ENCODE measurements around the gene ARFGEF3.

ARFGEF3 gene

DNA sequence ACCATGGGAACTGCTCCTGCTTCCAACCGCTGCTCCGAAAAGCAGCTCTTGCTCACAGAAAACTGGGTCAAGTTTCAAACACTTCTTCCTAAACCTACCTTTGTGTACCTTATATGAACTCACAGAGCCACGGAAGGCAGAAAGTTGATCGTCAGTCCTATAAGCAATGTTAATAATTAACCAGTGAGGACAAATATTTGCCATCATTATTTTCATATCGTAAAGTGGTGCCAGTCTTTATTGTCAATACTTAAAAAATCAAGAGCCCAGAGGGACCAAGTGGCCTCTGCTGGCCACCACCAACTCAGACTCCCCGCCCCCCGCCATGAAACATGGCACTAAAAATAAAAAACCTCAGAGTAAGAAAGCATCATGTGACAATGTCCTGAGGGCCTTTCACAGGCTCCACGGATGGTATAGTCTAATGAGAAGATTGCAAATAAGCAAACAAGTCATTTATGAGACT is 65.6 kb downstream of the ARFGEF3 start:
- Histone ChIP-seq H3K9me3 (ENCODE audit: control insufficient read depth, insufficient read depth, low read depth, low read length) (no peaks in the 10 kb centered on the region), H3K27ac (ENCODE audit: extremely low read depth, low read depth, low read length) (no peak overlapping the region), H3K36me3 (ENCODE audit: control insufficient read depth in 2 of 2, insufficient read depth in 1 of 2, low read length in 2 of 2) (no peaks in the 10 kb centered on the region), H3K4me1 (ENCODE audit: control insufficient read depth, insufficient read depth, low read length) (peaks cover 15% of the 10 kb centered on the region), H3K4me3 (ENCODE audit: low read depth, low read length) (no peak overlapping the region)
- CTCF ChIA-PET = interaction anchor here (0.6 kb wide), 1 partner anchor 119 kb away, joined by 3 read pairs; no protein-coding TSS in a partner anchor
- TF ChIP-seq GFI1B (tag by site-specific recombination; IDR thresholded peaks at IDR 0.05) = no peak
- 0 out of 2 replicates have a peak, but pooled peaks have one; percentile 18 for TF ChIP-seq TRIM28 (IDR thresholded peaks at IDR 0.05; ENCODE audit: borderline replicate concordance, low read length)
- POLR2A ChIA-PET = no interaction called here

DNA sequence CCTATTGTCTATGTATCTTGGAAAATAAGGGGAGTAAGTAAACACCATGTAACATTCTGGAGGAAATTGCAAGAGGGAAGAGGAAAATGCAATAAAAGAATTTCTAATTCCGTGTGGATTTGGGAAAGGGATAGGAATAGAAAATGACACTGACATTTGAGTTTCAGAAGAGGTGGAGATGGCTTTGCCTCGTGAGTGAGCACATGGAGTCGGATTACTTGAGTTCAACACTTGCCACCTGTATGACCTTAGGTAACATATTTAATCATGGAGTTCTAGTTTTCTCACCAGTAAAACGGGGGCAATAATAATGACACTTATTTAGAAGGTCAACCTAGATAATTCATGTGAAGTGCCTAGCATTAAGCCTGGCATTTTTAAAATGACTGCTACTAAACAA is 67.3 kb downstream of the ARFGEF3 start:
- Histone ChIP-seq H3K9me3 (ENCODE audit: control insufficient read depth, insufficient read depth, low read depth, low read length) (no peaks in the 10 kb centered on the region), H3K4me1 (ENCODE audit: control insufficient read depth, insufficient read depth, low read length) (peaks cover 15% of the 10 kb centered on the region)
- CTCF ChIA-PET = no interaction called here

DNA sequence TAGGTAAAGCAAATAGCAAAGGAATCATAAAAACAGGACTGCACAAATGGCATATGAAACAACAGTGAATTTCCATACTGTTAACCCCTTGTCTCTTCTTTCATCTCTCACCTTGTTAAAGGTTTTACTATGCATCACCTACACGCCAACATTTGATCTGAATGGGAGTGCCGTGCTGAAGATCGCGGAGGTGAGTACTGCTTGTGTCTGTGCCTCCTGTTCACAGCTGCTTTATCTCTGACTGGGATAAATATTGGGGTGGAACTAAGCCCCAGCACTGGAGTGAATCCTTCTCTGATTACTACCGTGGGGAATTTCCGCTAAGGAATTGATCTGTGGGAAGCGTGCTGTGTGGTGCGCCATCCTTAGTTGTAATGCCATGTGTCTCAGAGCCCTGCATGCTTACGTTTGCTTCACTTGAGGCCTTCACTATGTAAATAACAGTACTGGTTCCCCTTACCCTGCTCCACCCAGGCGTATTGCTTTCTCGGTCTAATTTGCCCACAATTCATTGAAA is 68.0 kb downstream of the ARFGEF3 start:
- no peaks in the 10 kb centered on the region for H3K36me3 ChIP-seq (ENCODE audit: control insufficient read depth in 2 of 2, insufficient read depth in 1 of 2, low read length in 2 of 2)
- ChIA-PET CTCF (interaction anchor here (0.6 kb wide), 1 partner anchor 119 kb away, joined by 3 read pairs; no protein-coding TSS in a partner anchor), POLR2A (no interaction called here)
- peaks cover 15% of the 10 kb centered on the region for H3K4me1 ChIP-seq (ENCODE audit: control insufficient read depth, insufficient read depth, low read length)
- H3K4me3 ChIP-seq (ENCODE audit: low read depth, low read length) = no peak overlapping the region
- no peaks in the 10 kb centered on the region for H3K9me3 ChIP-seq (ENCODE audit: control insufficient read depth, insufficient read depth, low read depth, low read length)
- H3K27ac ChIP-seq (ENCODE audit: extremely low read depth, low read depth, low read length) = no peak overlapping the region
- TF ChIP-seq ZNF114 (tag by site-specific recombination; IDR thresholded peaks at IDR 0.05) (no peak), ZNF274 (IDR thresholded peaks at IDR 0.05; ENCODE audit: low read length) (no peak), ZNF274 (tag by site-specific recombination; IDR thresholded peaks at IDR 0.05; ENCODE audit: borderline replicate concordance) (no peak), ZNF707 (tag by site-specific recombination; IDR thresholded peaks at IDR 0.05) (no peak), ZNF626 (tag by site-specific recombination; IDR thresholded peaks at IDR 0.05) (no peak), ZSCAN23 (tag by site-specific recombination; IDR thresholded peaks at IDR 0.05) (no peak), ZNF830 (tag by site-specific recombination; IDR thresholded peaks at IDR 0.05; ENCODE audit: low read depth) (no peak), ZNF133 (tag by site-specific recombination; IDR thresholded peaks at IDR 0.05) (no peak), ZNF792 (tag by site-specific recombination; IDR thresholded peaks at IDR 0.05) (no peak), ZNF391 (tag by site-specific recombination; IDR thresholded peaks at IDR 0.05; ENCODE audit: borderline replicate concordance, low read depth) (no peak), ZFP69B (tag by site-specific recombination; IDR thresholded peaks at IDR 0.05) (no peak)
- TF ChIP-seq, protein P1, sequence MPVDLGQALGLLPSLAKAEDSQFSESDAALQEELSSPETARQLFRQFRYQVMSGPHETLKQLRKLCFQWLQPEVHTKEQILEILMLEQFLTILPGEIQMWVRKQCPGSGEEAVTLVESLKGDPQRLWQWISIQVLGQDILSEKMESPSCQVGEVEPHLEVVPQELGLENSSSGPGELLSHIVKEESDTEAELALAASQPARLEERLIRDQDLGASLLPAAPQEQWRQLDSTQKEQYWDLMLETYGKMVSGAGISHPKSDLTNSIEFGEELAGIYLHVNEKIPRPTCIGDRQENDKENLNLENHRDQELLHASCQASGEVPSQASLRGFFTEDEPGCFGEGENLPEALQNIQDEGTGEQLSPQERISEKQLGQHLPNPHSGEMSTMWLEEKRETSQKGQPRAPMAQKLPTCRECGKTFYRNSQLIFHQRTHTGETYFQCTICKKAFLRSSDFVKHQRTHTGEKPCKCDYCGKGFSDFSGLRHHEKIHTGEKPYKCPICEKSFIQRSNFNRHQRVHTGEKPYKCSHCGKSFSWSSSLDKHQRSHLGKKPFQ (tag by site-specific recombination; IDR thresholded peaks at IDR 0.05) = no peak

More for the DNA sequence above, 67.3 kb downstream of the ARFGEF3 start:
- no peak overlapping the region for H3K4me3 ChIP-seq (ENCODE audit: low read depth, low read length)
- POLR2A ChIA-PET = no interaction called here
- TF ChIP-seq, protein P2, sequence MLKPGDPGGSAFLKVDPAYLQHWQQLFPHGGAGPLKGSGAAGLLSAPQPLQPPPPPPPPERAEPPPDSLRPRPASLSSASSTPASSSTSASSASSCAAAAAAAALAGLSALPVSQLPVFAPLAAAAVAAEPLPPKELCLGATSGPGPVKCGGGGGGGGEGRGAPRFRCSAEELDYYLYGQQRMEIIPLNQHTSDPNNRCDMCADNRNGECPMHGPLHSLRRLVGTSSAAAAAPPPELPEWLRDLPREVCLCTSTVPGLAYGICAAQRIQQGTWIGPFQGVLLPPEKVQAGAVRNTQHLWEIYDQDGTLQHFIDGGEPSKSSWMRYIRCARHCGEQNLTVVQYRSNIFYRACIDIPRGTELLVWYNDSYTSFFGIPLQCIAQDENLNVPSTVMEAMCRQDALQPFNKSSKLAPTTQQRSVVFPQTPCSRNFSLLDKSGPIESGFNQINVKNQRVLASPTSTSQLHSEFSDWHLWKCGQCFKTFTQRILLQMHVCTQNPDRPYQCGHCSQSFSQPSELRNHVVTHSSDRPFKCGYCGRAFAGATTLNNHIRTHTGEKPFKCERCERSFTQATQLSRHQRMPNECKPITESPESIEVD (tag by site-specific recombination; IDR thresholded peaks at IDR 0.05) = 0 out of 2 replicates have a peak, but pooled peaks have one; percentile 16
- TF ChIP-seq ZNF133 (tag by site-specific recombination; IDR thresholded peaks at IDR 0.05) (no peak), ZNF121 (tag by site-specific recombination; IDR thresholded peaks at IDR 0.05) (no peak), SCRT2 (tag by site-specific recombination; IDR thresholded peaks at IDR 0.05) (peak; percentile 80), SCRT1 (tag by site-specific recombination; IDR thresholded peaks at IDR 0.05; ENCODE audit: borderline replicate concordance) (peak; percentile 59; the same call in 1 of the 2 replicates)
- no peak overlapping the region for H3K27ac ChIP-seq (ENCODE audit: extremely low read depth, low read depth, low read length)
- no peaks in the 10 kb centered on the region for H3K36me3 ChIP-seq (ENCODE audit: control insufficient read depth in 2 of 2, insufficient read depth in 1 of 2, low read length in 2 of 2)
